Effector memory CD4-positive, alpha-beta T cell (primary cell): ENCODE measurements around the gene NTMT2.
"Not testable (repeated sequence)": the region's sequence is repeated elsewhere in the genome, so short reads cannot be mapped to it uniquely, and the experiment has no call there.

Experiments
- DNase-seq, 3 donors: peaks; one replicate each; pipeline ENCODE4 v3.0.0-alpha.2; 2020
- H3K27ac ChIP-seq: 2 replicates; pipeline ENCODE4 v1.7.0; 2013; ENCODE audit warnings: mild to moderate bottlenecking, low read length, moderate library complexity; ENCODE audit not compliant: insufficient read depth, poor library complexity, severe bottlenecking
- H3K27me3 ChIP-seq: replicated peaks from 2 replicates; pipeline ENCODE4 v1.7.0; 2013; ENCODE audit warnings: mild to moderate bottlenecking, low read length; ENCODE audit not compliant: insufficient read depth, control insufficient read depth, poor library complexity, severe bottlenecking
- H3K36me3 ChIP-seq: 2 replicates; pipeline ENCODE4 v1.7.0; 2013; ENCODE audit warnings: mild to moderate bottlenecking, low read length, moderate library complexity; ENCODE audit not compliant: control insufficient read depth, insufficient read depth
- H3K4me1 ChIP-seq: 2 replicates; pipeline ENCODE4 v1.7.0; 2013; ENCODE audit warnings: low read length, mild to moderate bottlenecking; ENCODE audit not compliant: control insufficient read depth, insufficient read depth, poor library complexity, severe bottlenecking
- H3K4me3 ChIP-seq: 2 replicates; pipeline ENCODE4 v1.7.0; 2013; ENCODE audit warnings: low read length, low read depth, mild to moderate bottlenecking; ENCODE audit not compliant: insufficient read depth, poor library complexity, severe bottlenecking
- H3K9me3 ChIP-seq: 2 replicates; pipeline ENCODE4 v1.7.0; 2013; ENCODE audit warnings: mild to moderate bottlenecking, low read length, moderate library complexity; ENCODE audit not compliant: control insufficient read depth
- total RNA-seq, 3 donors: gene quantifications; one replicate each; lab custom pipeline; 2026; lab: John Stamatoyannopoulos, UW

The NTMT2 gene
- 0 reads per million in 3 donors for total RNA-seq

GRCh38 chr1:170145770-170146676 is at the start of gene NTMT2:
NTMT2 (plus strand) TSS chr1:170145959; CDS start chr1:170146108, 149 bp downstream.
- DNase-seq = no peak
- H3K9me3 ChIP-seq = no peaks in the 10 kb centered on the region
- H3K4me1 ChIP-seq = no peaks in the 10 kb centered on the region
- no peak within 1 kb of the TSS for H3K27ac ChIP-seq
- no peak within 1 kb of the TSS for H3K4me3 ChIP-seq
- H3K27me3 ChIP-seq = no peaks in the 10 kb centered on the region
- H3K36me3 ChIP-seq = no peaks in the 10 kb centered on the region

DNA sequence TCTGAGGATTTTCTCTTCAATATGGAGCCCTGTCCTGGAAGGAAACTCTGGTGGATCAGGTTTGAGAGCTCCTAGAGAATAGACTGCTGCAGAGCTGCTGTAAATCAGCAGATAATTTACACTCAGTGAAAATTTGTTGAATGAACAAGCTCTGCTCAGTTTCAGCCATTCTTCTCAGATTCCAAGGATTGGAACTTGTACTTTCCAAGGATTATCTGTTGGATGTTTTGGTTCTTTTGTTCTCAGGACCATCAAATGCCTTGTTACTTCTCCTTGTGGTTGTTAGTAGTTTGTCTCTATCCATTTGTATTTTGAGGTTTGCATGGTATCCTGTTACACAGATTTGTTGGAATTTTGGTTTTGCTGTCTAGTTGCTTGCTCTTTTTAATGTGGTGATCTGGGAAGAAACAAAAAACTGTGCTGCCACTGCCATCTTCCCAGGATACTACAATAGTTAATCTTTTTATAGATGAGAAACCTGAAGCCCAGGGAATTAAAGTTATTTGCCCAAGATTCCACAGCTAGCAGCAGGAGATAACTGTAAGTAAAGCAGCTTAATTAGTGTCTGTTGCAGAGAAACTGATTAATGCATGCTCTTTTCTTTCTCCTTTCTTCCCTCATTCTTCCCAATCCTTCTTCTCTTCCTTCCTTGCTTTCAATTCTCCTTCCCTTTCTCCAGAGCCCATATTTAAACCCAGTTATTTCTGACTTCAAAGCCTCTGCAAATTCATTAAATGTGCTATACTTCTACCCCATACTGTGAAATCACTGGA is 49.6 kb upstream of the NTMT2 start:
- Histone ChIP-seq H3K4me3 (no peak overlapping the region), H3K27ac (no peak overlapping the region), H3K4me1 (no peaks in the 10 kb centered on the region), H3K27me3 (no peaks in the 10 kb centered on the region), H3K9me3 (no peaks in the 10 kb centered on the region), H3K36me3 (no peaks in the 10 kb centered on the region)
- DNase-seq = no peak

- Histone ChIP-seq H3K9me3 (no peaks in the 10 kb centered on the region), H3K27ac (no peak overlapping the region), H3K36me3 (no peaks in the 10 kb centered on the region), H3K4me1 (no peaks in the 10 kb centered on the region), H3K4me3 (no peak overlapping the region), H3K27me3 (no peaks in the 10 kb centered on the region)
- DNase-seq = no peak
These were observed 48.9 kb upstream of the NTMT2 start for GRCh38 chr1:170096806-170097340.

- H3K27ac ChIP-seq = no peak overlapping the region
- H3K36me3 ChIP-seq = no peaks in the 10 kb centered on the region
- H3K4me3 ChIP-seq = no peak overlapping the region
- DNase-seq = no peak
- no peaks in the 10 kb centered on the region for H3K27me3 ChIP-seq
- no peaks in the 10 kb centered on the region for H3K4me1 ChIP-seq
- H3K9me3 ChIP-seq = no peaks in the 10 kb centered on the region
These were observed 48.3 kb upstream of the NTMT2 start for GRCh38 chr1:170097449-170097948.

DNA sequence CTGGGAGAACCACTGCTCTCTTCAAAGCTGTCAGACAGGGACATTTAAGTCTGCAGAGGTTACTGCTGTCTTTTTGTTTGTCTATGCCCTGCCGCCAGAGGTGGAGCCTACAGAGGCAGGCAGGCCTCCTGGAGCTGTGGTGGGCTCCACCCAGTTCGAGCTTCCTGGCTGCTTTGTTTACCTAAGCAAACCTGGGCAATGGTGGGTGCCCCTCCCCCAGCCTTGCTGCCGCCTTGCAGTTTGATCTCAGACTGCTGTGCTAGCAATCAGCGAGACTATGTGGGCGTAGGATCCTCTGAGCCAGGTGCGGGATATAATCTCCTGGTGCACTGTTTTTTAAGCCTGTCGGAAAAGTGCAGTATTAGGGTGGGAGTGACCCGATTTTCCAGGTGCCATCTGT is 32.6 kb upstream of the NTMT2 start:
- H3K9me3 ChIP-seq, H3K4me1 ChIP-seq, H3K36me3 ChIP-seq, H3K4me3 ChIP-seq, DNase-seq, H3K27me3 ChIP-seq, H3K27ac ChIP-seq: not testable (repeated sequence)

GRCh38 chr1:170114906-170115305 is 30.9 kb upstream of the NTMT2 start:
- H3K36me3 ChIP-seq = no peaks in the 10 kb centered on the region
- DNase-seq = no peak
- H3K4me1 ChIP-seq = no peaks in the 10 kb centered on the region
- H3K9me3 ChIP-seq = no peaks in the 10 kb centered on the region
- H3K27me3 ChIP-seq = no peaks in the 10 kb centered on the region
- no peak overlapping the region for H3K27ac ChIP-seq
- H3K4me3 ChIP-seq = no peak overlapping the region

GRCh38 chr1:170122366-170122765 is 23.4 kb upstream of the NTMT2 start:
- H3K27ac ChIP-seq = no peak overlapping the region

DNA sequence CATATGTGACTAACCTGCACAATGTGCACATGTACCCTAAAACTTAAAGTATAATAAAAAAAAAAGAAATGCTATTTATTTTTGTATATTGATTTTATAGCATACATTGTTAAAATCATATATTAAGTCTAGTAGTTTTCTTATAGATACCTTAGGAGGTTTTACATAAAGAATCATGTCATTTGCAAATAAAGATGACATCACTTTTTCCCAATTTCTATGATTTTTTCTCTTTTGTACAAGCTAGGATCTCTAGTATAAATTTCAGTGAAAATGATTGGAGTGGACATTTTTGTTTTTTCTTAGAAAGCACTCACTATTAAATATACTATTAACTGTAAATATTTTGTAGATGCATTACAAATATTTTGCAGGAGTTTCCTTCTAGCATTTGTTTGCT is 20.5 kb upstream of the NTMT2 start:
- H3K4me3 ChIP-seq = no peak overlapping the region
- no peaks in the 10 kb centered on the region for H3K27me3 ChIP-seq

More at GRCh38 chr1:170122366-170122765, 23.4 kb upstream of the NTMT2 start:
- Histone ChIP-seq H3K4me1 (no peaks in the 10 kb centered on the region), H3K27me3 (no peaks in the 10 kb centered on the region), H3K9me3 (no peaks in the 10 kb centered on the region), H3K4me3 (no peak overlapping the region), H3K36me3 (no peaks in the 10 kb centered on the region)
- no peak for DNase-seq

GRCh38 chr1:170126696-170127095 is 19.1 kb upstream of the NTMT2 start:
- Histone ChIP-seq H3K27ac (no peak overlapping the region), H3K27me3 (no peaks in the 10 kb centered on the region), H3K4me3 (no peak overlapping the region), H3K9me3 (no peaks in the 10 kb centered on the region), H3K4me1 (no peaks in the 10 kb centered on the region), H3K36me3 (no peaks in the 10 kb centered on the region)
- DNase-seq = no peak

More for the DNA sequence above, 20.5 kb upstream of the NTMT2 start:
- H3K36me3 ChIP-seq = no peaks in the 10 kb centered on the region
- no peaks in the 10 kb centered on the region for H3K9me3 ChIP-seq
- no peak overlapping the region for H3K27ac ChIP-seq
- no peak for DNase-seq
- no peaks in the 10 kb centered on the region for H3K4me1 ChIP-seq
